ENCODE results near the gene NANOGP8. TPM values are rescaled to one million over a fixed set of nuclear protein-coding genes. Genes with fewer than 3 reads are reported as not detected.

The NANOGP8 gene
- total RNA-seq, 2 experiments from 2014 or later = not detected

GRCh38 chr15:35129361-35129760 is 44.3 kb upstream of the NANOGP8 start:
- TF ChIP-seq EZH2phosphoT487 (IDR thresholded peaks at IDR 0.05; ENCODE audit: borderline replicate concordance, low read depth, low read length) (no peak), CTCF (conservative IDR thresholded peaks at IDR 0.05; ENCODE audit: low read length) (no peak)
- Histone ChIP-seq H3K79me2 (ENCODE audit: insufficient read depth, low read depth, low read length) (no peaks in the 10 kb centered on the region), H3K4me1 (ENCODE audit: insufficient read depth, low read length, poor library complexity, severe bottlenecking) (no peaks in the 10 kb centered on the region), H3K27ac (ENCODE audit: low read depth, low read length, poor library complexity, severe bottlenecking) (no peak overlapping the region), H3K36me3 (ENCODE audit: insufficient read depth, low read length) (no peaks in the 10 kb centered on the region), H3K9me2 (ENCODE audit: insufficient read depth, low read length) (no peaks in the 10 kb centered on the region), H3K4me3 (ENCODE audit: low read depth, low read length, poor library complexity, severe bottlenecking) (no peak overlapping the region), H3K9me3 (ENCODE audit: low read length) (no peaks in the 10 kb centered on the region), H2AFZ (ENCODE audit: low read length) (no peak overlapping the region), H3K4me2 (ENCODE audit: low read length) (no peak overlapping the region), H4K20me1 (ENCODE audit: insufficient read depth, low read length) (no peaks in the 10 kb centered on the region)
- ChIA-PET POLR2A (no interaction called here), CTCF (ENCODE audit: unreplicated experiment) (no interaction called here)
- DNase-seq (ENCODE audit: low spot score) = no peak
- intact Hi-C loops (cut with micrococcal nuclease; ENCODE audit: unreplicated experiment) = no loop called here
- no TSS peak for BruUV-seq (replicated peaks)

GRCh38 chr15:35127717-35128116 is 42.6 kb upstream of the NANOGP8 start:
- no peak for TF ChIP-seq EZH2phosphoT487 (IDR thresholded peaks at IDR 0.05; ENCODE audit: borderline replicate concordance, low read depth, low read length)
- TF ChIP-seq CTCF (conservative IDR thresholded peaks at IDR 0.05; ENCODE audit: low read length) = no peak
- H2AFZ ChIP-seq (ENCODE audit: low read length) = no peak overlapping the region
- H3K79me2 ChIP-seq (ENCODE audit: insufficient read depth, low read depth, low read length) = no peaks in the 10 kb centered on the region
- intact Hi-C loops (cut with micrococcal nuclease; ENCODE audit: unreplicated experiment) = no loop called here
- H3K4me3 ChIP-seq (ENCODE audit: low read depth, low read length, poor library complexity, severe bottlenecking) = no peak overlapping the region
- H3K4me2 ChIP-seq (ENCODE audit: low read length) = no peak overlapping the region
- CTCF ChIA-PET (ENCODE audit: unreplicated experiment) = no interaction called here
- H3K9me2 ChIP-seq (ENCODE audit: insufficient read depth, low read length) = no peaks in the 10 kb centered on the region
- no peaks in the 10 kb centered on the region for H3K4me1 ChIP-seq (ENCODE audit: insufficient read depth, low read length, poor library complexity, severe bottlenecking)
- no peaks in the 10 kb centered on the region for H3K9me3 ChIP-seq (ENCODE audit: low read length)
- BruUV-seq (replicated peaks) = no TSS peak
- no peaks in the 10 kb centered on the region for H4K20me1 ChIP-seq (ENCODE audit: insufficient read depth, low read length)
- POLR2A ChIA-PET = no interaction called here
- DNase-seq (ENCODE audit: low spot score) = no peak
- H3K27ac ChIP-seq (ENCODE audit: low read depth, low read length, poor library complexity, severe bottlenecking) = no peak overlapping the region
- no peaks in the 10 kb centered on the region for H3K36me3 ChIP-seq (ENCODE audit: insufficient read depth, low read length)

GRCh38 chr15:35126236-35126635 is 41.1 kb upstream of the NANOGP8 start:
- ChIA-PET CTCF (ENCODE audit: unreplicated experiment) (no interaction called here), POLR2A (no interaction called here)
- Histone ChIP-seq H3K79me2 (ENCODE audit: insufficient read depth, low read depth, low read length) (no peaks in the 10 kb centered on the region), H4K20me1 (ENCODE audit: insufficient read depth, low read length) (no peaks in the 10 kb centered on the region), H3K9me2 (ENCODE audit: insufficient read depth, low read length) (no peaks in the 10 kb centered on the region), H2AFZ (ENCODE audit: low read length) (no peak overlapping the region), H3K4me1 (ENCODE audit: insufficient read depth, low read length, poor library complexity, severe bottlenecking) (no peaks in the 10 kb centered on the region), H3K4me2 (ENCODE audit: low read length) (no peak overlapping the region), H3K27ac (ENCODE audit: low read depth, low read length, poor library complexity, severe bottlenecking) (no peak overlapping the region), H3K4me3 (ENCODE audit: low read depth, low read length, poor library complexity, severe bottlenecking) (no peak overlapping the region), H3K36me3 (ENCODE audit: insufficient read depth, low read length) (no peaks in the 10 kb centered on the region), H3K9me3 (ENCODE audit: low read length) (no peaks in the 10 kb centered on the region)
- no TSS peak for BruUV-seq (replicated peaks)
- intact Hi-C loops (cut with micrococcal nuclease; ENCODE audit: unreplicated experiment) = no loop called here
- TF ChIP-seq CTCF (conservative IDR thresholded peaks at IDR 0.05; ENCODE audit: low read length) = no peak
- no peak for TF ChIP-seq EZH2phosphoT487 (IDR thresholded peaks at IDR 0.05; ENCODE audit: borderline replicate concordance, low read depth, low read length)
- DNase-seq (ENCODE audit: low spot score) = no peak

All from OCI-LY7 (cell line).